Activated CD8-positive, alpha-beta memory T cell treated with anti-CD3 and anti-CD28 coated beads for 1 hour (primary cell): Measurements from ENCODE around the gene CIZ1.
"Not testable (repeated sequence)": the region's sequence is repeated elsewhere in the genome, so short reads cannot be mapped to it uniquely, and the experiment has no call there.

Experiments
- DNase-seq, 2 donors: peaks; one replicate each; pipeline ENCODE4 v3.0.0-alpha.2; 2020; ENCODE audit warnings: low read depth in 1 of 2; ENCODE audit errors: extremely low read depth in 1 of 2

CIZ1 gene, protein sequence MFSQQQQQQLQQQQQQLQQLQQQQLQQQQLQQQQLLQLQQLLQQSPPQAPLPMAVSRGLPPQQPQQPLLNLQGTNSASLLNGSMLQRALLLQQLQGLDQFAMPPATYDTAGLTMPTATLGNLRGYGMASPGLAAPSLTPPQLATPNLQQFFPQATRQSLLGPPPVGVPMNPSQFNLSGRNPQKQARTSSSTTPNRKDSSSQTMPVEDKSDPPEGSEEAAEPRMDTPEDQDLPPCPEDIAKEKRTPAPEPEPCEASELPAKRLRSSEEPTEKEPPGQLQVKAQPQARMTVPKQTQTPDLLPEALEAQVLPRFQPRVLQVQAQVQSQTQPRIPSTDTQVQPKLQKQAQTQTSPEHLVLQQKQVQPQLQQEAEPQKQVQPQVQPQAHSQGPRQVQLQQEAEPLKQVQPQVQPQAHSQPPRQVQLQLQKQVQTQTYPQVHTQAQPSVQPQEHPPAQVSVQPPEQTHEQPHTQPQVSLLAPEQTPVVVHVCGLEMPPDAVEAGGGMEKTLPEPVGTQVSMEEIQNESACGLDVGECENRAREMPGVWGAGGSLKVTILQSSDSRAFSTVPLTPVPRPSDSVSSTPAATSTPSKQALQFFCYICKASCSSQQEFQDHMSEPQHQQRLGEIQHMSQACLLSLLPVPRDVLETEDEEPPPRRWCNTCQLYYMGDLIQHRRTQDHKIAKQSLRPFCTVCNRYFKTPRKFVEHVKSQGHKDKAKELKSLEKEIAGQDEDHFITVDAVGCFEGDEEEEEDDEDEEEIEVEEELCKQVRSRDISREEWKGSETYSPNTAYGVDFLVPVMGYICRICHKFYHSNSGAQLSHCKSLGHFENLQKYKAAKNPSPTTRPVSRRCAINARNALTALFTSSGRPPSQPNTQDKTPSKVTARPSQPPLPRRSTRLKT

DNA sequence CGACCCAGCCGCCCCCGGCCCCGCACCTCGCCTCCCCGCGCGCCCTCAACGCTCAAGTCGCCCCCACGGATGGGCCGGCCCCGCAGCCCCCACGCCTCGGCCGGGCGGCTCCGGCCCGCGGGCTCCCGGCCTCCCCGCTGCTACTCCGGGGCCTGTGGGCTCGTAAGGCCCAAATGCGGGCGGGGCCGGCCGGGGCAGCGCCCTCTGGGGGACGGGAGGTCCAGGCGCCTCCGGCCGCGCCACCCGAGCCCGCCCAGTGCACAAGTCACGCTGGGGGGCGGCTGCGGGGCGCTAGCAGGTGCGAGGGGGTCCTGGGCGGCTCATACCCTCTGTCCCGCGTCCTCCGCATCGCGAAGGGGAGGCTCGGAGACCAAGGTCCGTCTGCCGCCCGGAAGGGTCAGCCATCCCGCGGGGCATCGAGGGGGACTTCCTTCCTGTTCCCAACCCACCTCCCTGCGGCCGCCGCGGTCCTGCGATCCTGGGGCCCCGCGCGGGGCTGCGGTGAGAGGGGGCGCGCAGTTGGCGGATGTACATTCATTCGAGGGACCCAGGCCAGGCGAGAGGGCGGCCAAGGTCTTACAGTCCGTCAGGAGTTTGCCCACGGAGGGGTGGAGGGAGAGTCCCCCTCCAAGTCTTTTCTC is at the start of gene CIZ1:
TSS of gene CIZ1 (minus strand) at position 167 of the 641 bp plus-strand sequence. CDS start 715 bp downstream, outside the sequence.
- DNase-seq = peak; percentile 38 to 70

DNA sequence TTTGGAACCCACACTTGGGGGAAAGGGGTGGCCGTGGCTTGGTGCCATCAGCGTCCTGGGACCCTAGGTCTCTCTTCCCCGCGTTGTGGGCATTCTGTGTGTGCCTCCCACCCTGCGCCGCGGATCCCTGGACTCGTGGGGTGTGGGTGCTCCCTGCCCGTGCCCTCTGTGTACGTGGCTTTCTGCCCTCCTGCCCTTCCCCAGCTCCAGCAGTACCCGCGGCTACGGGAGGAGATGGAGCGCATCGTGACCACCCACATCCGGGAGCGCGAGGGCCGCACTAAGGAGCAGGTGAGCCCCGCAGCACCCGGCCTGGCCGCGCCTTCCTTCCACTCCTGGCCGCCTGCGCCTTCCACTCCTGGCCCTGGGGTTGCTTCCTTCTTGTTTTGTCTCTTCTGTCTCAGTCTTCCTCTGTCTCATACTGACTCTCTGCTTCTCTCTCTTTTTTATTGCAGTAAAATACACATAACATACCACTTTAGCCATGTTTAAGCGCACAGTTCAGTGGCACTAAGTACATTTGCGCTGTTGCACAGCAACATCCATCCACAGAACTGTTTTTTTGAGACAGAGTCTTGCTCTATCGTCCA is 42.5 kb upstream of the CIZ1 start:
- DNase-seq = no peak

DNA sequence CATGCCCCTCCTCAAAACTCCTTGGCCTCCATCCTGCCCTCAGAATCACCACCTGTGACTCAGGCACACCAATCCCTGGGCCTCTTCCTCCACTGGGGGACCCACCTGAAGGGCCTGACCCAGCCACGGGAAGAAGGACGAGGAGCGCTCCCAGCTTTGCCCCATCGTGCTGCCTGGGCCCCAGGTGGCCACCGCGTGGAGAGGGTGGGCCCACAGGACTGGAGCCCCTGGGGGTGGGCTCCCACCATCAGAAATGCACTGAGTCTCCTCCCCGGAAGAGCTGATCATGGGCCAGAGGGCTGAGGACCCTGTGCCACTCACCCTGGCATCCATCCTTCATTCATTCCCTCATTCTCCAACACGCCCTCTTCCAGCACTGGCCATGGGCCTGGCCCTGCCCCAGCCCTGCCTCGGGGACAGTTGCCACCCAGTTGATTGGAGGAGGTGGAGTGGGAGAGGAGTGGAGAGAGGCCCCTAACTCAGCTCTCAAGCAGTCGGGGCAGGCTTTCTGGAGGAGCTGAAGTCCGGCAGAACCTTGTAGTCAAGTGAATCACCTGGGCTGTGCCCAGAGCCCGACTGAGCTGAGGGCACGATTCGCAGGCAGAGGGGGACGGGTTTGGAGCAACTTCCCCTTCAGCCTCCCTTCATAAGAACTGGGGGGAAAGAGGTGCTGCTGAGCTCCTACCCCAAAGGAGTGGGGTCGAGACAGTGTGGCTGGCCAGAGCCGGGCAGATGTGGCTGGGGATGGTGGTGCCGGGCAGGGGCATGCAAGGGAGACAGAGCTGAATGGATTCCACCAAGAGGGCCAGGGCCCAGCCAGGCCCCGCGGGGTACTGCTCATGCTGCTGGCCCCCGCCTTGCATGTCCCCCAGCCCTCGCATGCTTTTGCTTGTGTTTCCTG is 41.4 kb upstream of the CIZ1 start:
- no peak for DNase-seq

DNA sequence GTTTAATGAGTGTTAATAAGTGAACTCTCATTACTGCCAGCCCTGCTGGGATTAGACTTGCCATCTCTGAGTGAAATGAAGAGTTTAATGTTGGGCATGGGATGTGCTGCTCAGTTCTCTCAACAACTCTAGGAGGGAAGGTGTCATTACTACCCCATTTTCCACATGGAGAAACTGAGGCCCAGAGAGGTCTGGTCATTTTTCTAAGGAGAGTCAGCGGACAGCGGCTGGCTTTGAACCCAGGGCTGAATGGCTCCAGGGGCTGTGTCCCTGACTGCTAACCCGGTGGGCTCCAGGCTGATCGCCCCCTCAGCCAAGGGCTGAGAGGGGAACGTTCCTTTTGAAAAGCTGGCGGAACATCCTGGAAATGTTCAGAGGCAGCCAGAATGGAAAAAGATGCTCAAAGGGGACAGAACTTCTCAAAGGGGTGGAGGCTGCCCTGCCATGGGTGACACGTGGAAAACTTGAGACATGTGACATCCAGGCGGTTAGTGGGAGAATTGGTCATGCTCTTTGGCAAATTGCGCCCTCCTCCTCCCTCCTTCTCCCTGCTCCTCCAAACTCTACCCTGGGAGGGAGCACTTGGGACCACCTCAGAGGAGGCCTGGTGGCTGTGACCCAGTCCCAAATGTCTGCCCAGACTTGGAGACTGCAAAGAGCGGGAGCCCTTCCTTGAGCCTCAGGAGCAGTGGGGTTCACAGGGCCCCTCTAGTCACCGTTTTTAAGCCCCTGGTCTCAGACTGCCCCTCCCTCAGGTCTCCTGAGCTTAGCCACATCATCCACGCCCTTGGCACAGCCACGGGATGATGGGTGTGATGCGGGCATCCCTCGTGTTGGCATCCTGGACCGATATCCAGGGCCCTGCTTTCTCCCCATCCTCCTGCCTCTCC is 40.5 kb upstream of the CIZ1 start:
- DNase-seq = no peak

DNA sequence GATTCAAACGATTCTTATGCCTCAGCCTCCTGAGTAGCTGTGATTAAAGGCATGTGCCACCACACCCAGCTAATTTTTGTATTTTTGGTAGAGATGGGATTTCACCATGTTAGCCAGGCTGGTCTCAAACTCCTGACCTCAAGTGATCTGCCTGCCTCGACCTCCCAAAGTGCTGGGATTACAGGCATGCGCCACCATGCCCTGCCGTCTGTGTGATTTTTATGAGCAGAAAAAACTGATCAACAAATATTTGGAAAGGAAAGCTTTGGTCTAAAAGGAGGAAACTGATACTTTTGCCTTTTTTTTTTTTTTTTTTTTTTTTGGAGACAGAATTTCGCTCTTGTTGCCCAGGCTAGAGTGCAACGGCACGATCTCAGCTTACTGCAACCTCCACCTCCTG is 39.5 kb upstream of the CIZ1 start:
- not testable (repeated sequence) for DNase-seq

DNA sequence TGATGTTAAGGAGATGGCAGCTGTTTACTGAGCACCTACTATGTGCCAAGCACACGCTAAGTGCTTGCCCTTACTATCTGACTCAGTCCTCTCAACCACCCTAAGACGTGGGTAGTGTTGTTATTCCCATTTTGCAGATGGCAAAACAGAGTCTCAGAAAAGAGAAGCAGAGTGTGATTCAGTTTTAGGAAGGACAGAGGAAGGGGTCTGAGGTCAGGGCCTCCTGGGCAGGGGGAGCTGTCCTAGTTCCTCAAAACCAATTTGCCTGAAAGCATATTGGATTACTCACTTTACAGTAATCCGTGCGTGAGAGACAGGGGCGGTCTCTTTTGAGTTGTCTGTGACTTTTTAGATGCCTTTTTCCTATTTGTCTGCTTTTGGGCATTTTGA is 35.0 kb upstream of the CIZ1 start:
- DNase-seq = no peak

DNA sequence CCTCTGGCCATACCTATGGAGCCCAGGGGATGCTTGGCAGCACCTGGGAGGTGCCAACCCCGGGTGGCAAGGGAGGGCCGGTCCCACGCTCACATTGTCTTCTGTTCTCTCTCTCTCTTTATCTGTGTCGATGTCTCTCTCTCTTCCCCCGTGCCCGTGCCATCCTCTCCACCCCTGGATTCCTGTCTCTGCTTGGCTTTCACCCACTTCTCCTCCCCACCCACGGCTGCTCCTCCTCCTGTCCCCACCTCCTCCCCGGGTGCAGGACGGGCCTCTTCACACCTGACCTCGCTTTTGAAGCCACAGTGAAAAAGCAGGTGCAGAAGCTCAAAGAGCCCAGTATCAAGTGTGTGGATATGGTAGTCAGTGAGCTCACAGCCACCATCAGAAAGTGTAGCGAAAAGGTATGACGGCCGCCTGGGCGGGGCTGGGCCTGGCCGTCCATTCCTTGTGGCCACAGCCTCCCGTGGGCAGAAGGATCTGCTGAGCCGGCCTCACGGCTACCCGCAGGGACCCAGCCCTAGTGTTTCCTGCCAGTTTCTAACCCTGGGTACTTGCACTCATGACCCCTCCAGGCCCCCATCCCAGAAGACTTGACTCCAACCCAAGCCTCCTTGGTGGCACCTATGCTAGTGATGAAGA is 34.5 kb upstream of the CIZ1 start:
- DNase-seq = no peak

DNA sequence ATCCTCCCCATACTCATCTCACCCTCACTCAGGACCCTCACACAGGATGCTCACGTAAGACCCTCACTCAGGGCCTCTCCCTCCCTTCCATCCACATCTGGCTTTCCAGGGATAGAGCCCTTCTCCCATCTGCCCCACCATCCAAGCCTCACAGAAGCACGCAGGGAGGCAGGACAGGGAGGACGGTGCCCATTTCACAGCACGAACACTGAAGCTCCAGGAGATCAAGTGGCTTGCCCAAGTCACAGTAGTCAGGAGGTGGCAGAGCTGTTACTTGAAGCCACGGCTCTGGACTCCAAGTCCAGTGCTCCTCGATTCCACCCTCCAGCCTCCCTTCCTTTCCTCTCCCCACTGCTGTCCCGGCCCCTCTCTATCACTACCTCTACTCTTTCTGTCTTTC is 33.5 kb upstream of the CIZ1 start:
- no peak for DNase-seq

DNA sequence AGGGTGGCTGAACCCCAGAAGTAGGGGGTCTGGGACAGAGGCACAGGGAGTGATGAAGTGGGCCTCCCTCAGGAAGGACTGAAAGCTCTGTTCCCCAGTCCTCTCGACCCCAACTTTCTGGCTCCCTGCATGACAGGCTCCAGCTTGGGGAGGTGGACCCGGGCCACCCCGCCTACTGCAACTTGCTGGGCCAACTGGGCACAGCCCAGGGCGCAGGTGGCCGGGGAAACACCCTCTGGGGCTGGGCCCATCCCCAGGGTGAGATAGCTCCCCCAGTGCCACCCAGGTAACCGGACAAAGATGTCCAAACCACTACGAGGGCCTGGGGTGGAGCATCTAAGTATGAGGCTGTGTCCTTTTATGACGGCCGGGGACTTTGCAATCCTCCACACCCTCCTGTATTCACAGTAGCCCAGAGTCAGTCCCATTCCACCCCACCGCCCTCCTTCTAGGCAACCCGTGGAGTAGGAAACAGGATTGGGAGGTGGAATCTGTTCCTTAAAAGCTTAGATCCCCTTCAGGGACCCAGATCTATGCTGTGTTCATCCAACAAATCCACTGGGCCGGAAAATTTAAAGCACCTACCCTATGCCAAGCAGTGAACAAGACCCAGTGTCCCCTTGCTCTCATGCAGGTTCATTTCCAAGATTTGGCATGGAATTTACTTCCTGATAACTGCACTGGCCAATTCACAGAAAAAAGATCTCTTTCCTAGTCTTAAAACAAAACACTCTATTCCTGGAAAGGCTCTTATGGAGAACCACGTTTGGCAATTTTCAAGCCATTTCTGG is 31.7 kb upstream of the CIZ1 start:
- DNase-seq = no peak

DNA sequence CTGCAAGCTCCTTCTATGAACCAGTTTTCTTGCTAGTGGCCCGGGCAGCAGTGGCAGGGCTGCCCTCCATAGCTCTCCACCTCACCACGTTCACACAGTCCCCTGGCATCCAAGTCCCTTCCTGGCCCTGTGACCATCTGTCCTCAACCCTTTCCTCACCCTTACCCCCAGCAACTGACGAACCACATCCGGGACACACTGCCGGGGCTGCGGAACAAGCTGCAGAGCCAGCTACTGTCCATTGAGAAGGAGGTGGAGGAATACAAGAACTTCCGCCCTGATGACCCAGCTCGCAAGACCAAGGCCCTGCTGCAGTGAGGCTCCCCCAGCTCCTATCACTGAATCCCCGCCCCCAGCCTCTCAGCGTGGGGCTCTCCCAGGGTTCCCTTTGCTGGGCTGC is 30.7 kb upstream of the CIZ1 start:
- DNase-seq = no peak

DNA sequence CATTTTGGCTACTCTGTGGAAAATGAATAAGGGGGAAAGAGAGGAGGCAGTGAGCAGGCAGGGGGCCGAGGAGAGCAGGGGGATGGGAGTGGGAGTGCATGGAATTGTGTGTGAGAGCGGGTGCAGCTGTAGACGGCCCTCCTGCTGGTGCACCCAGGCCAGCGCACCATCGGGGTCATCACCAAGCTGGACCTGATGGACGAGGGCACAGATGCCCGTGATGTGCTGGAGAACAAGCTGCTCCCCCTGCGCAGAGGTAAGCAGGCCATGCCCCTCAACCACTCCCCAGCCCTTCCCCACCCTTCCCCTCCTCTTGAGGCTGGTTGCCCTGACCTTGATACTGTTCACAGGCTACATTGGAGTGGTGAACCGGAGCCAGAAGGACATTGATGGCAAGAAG is 28.5 kb upstream of the CIZ1 start:
- no peak for DNase-seq

DNA sequence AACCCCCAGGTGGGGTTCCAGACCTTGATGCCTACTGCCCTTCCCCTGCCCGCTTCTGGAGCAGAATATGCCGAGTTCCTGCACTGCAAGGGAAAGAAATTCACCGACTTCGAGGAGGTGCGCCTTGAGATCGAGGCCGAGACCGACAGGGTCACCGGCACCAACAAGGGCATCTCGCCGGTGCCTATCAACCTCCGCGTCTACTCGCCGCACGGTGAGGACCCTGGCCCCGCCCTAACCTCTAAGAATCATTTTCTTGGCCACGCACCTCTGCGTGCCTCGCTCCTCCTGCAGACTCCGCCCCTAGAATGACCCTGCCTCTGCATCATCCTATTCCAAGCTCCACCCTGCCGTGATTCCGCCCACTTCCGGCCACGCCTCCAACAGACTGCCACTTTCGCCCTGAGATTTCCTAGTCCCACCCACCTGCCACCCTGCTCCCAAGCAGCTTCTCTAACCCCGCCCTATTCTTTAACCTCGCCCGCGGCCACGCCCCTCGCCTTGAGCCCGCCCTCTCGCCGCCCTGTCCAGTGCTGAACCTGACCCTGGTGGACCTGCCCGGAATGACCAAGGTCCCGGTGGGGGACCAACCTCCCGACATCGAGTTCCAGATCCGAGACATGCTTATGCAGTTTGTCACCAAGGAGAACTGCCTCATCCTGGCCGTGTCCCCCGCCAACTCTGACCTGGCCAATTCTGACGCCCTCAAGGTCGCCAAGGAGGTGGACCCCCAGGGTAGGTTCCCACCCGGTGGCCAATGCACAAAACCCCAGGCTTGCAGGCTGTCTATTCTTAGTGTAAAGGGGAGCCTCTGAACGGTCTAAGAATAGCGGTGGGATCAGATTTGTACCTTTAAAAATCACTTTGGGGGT is 27.4 kb upstream of the CIZ1 start:
- peak; percentile 73 to 79 for DNase-seq

DNA sequence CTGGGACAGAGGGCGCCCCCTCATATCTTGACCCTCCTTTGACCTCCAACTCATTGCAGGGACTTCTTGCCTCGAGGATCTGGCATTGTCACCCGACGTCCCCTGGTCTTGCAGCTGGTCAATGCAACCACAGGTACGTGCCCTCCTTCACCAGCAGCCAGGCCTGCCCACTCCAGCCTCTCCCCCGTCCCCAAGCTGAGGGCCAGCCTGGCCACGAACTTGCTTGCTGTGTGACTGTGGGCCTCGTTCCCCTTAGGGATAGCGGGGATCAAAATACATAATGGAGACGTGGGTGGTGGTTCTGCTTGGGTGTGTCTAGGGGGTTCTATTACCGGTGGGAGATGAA is 26.8 kb upstream of the CIZ1 start:
- no peak for DNase-seq

DNA sequence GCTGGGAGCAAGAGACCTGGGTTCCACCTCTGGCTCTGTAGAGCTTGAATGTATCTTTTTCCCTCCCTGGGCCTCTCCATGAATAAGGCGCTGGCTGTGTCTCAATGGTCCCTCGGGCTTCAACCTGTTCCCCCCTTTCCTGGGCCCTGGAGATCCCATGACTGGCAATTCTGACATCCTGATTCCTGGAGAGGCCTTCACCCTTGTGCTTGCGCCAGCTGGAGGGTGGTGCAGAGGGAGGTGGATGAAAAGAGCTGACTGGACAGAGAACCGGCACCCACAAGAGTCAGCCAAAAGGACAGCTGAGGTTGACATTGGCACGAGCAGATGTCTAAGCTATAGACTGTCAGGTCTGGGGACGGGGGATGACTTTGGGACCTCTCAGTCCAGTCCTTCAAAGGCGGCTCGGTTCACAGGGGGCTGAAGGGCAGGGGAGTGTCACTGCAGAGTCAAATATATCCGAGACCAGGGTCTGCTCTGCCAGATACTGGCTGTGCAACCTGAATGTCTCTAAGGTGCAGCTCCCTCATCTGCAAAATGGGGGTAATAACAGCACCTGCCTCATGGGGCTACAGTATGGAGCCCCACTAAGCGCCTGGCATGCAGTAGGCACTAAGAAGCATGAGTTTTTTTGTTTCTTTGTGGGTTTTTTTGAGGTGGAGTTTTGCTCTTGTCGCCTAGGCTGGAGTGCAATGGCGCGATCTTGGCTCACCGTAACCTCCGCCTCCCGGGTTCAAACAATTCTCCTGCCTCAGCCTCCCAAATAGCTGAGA is 25.6 kb upstream of the CIZ1 start:
- DNase-seq = no peak

DNA sequence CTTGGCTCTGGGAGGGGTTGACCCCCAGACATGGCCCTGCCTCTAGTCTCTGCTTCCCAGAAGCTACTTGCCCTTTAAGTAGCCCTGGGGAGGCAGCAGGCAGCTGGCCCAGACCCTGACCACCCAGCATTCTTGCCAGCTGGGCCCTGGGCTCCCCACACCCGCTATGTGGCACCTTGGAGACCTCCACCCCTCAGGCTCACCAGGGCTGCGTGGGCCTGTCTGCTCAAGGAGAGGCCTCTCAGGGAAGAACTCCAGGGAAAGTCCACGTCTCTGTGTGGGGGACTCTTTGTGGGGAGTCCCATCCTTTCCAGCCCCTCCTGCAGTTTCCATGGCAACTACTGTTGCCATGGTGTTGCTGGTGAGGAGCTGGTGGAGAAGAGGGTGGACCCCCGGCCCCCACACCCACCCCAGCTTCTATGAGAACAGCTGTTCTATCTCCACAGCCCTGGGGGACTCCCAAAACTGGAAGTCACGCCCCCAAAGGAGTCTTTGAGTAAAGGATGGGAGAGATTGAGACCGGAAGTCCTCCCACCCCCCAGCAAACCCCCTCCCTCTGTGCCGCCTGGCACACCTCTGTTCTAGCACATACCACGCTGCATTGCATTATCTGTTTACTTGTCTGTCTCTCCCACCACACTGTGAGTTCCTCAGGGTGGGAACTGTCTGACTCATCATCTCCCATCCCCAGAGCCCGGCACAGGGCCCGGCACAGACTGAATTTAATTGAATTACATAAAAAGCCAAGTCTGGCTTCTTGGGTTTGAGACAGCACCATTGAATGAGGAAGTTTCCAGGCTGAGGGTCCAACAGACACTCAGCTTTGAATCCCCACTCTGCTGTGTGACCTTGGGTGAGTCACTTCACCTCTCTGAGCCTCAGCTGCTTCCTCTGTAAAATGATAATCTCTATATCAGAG is 24.4 kb upstream of the CIZ1 start:
- no peak for DNase-seq
